Esophagus (tissue), 2 donors: ENCODE data around the gene MYH11. TPM values are rescaled to one million over a fixed set of nuclear protein-coding genes. Genes with fewer than 3 reads are reported as not detected.
A peak's percentile ranks its signal among the peaks of the same experiment; 100 is the strongest.

Source experiments
- H3K27ac ChIP-seq, 2 donors: one replicate each; pipeline ENCODE4 v1.5.1; 2013; ENCODE audit warnings: low read depth in 2 of 2, mild to moderate bottlenecking in 2 of 2, inconsistent platforms in 1 of 2, low read length in 1 of 2, moderate library complexity in 1 of 2
- H3K27me3 ChIP-seq, 2 donors: one replicate each; pipeline ENCODE4 v1.6.1; 2013; ENCODE audit warnings: low read length in 2 of 2, control low read depth in 1 of 2, mild to moderate bottlenecking in 1 of 2; ENCODE audit not compliant: insufficient read depth in 2 of 2, control insufficient read depth in 1 of 2
- H3K36me3 ChIP-seq, 2 donors: one replicate each; pipeline ENCODE4 v1.6.1; 2013; ENCODE audit warnings: low read length in 1 of 2; ENCODE audit not compliant: control insufficient read depth in 2 of 2, insufficient read depth in 2 of 2
- H3K4me1 ChIP-seq, 2 donors: one replicate each; pipeline ENCODE4 v1.6.1; 2013; ENCODE audit warnings: low read length in 1 of 2; ENCODE audit not compliant: control insufficient read depth in 2 of 2, insufficient read depth in 2 of 2
- H3K4me3 ChIP-seq, 2 donors: one replicate each; pipeline ENCODE4 v1.5.1; 2013; ENCODE audit warnings: low read length in 2 of 2, mild to moderate bottlenecking in 2 of 2, low read depth in 1 of 2, moderate library complexity in 1 of 2
- H3K9me3 ChIP-seq, 2 donors: one replicate each; pipeline ENCODE4 v1.6.1; 2013; ENCODE audit warnings: mild to moderate bottlenecking in 2 of 2, low read depth in 1 of 2, low read length in 1 of 2, moderate library complexity in 1 of 2; ENCODE audit not compliant: control insufficient read depth in 2 of 2, insufficient read depth in 1 of 2
- WGBS, 2 donors: extraction: QIAGEN DNeasy Blood & Tissue Kit; methylation state at CpG; one replicate each; pipeline ENCODE4 v1.1.7; 2013; 5-methylcytosine and 5-hydroxymethylcytosine counted together
- polyA plus RNA-seq, 2 donors: library from polyadenylated mRNA; stranded (reverse); fragments of 200-250 nt; gene quantifications; one replicate each; pipeline ENCODE4 v1.2.3, GENCODE V29; 2013
- donor health status: healthy with polysubstance abuse.
- donor health status: Bipolar disorder and iron deficiency.

Gene MYH11
- polyA plus RNA-seq, 2 donors, result 120 to 421 TPM

GRCh38 chr16:15726715-15727114 is 130.1 kb downstream of the MYH11 start:
- H3K27ac ChIP-seq, result peak overlapping the region in 1 of 2 donors; percentile 63
- peaks cover 4 to 25% of the 10 kb centered on the region in 2 donors for H3K36me3 ChIP-seq
- H3K4me1 ChIP-seq, result no peaks in the 10 kb centered on the region
- H3K4me3 ChIP-seq, result no peak overlapping the region
- no peaks in the 10 kb centered on the region for H3K27me3 ChIP-seq
- 70 to 87% methylated on average over 18 of the region's 18 CpGs for WGBS, 2 donors
- H3K9me3 ChIP-seq, result no peaks in the 10 kb centered on the region

- Histone ChIP-seq H3K27ac (no peak overlapping the region), H3K27me3 (no peaks in the 10 kb centered on the region), H3K9me3 (no peaks in the 10 kb centered on the region), H3K4me1 (no peaks in the 10 kb centered on the region), H3K36me3 (peaks cover 4 to 33% of the 10 kb centered on the region in 2 donors), H3K4me3 (no peak overlapping the region)
- WGBS, 2 donors, result 87 to 89% methylated on average over 5 of the region's 5 CpGs
Measured at GRCh38 chr16:15725641-15726240, 131.1 kb downstream of the MYH11 start.

GRCh38 chr16:15723808-15724207 is 133.0 kb downstream of the MYH11 start:
- Histone ChIP-seq H3K36me3 (peaks cover 4 to 40% of the 10 kb centered on the region in 2 donors), H3K4me3 (no peak overlapping the region), H3K9me3 (no peaks in the 10 kb centered on the region), H3K27ac (no peak overlapping the region), H3K27me3 (no peaks in the 10 kb centered on the region), H3K4me1 (no peaks in the 10 kb centered on the region)
- WGBS, 2 donors, result 89 to 91% methylated on average over 7 of the region's 7 CpGs

- Histone ChIP-seq H3K4me3 (no peak overlapping the region), H3K27me3 (no peaks in the 10 kb centered on the region), H3K36me3 (peaks cover 0 to 55% of the 10 kb centered on the region in 2 donors), H3K27ac (no peak overlapping the region), H3K4me1 (no peaks in the 10 kb centered on the region), H3K9me3 (no peaks in the 10 kb centered on the region)
- 89 to 93% methylated on average over 14 of the region's 14 CpGs for WGBS, 2 donors
Measured at GRCh38 chr16:15721018-15721417, 135.8 kb downstream of the MYH11 start.

GRCh38 chr16:15716694-15717447 is 140.0 kb downstream of the MYH11 start:
- no peaks in the 10 kb centered on the region for H3K4me1 ChIP-seq
- H3K9me3 ChIP-seq, result no peaks in the 10 kb centered on the region
- H3K4me3 ChIP-seq, result no peak overlapping the region
- no peak overlapping the region for H3K27ac ChIP-seq
- H3K36me3 ChIP-seq, result peaks cover 6 to 52% of the 10 kb centered on the region in 2 donors
- 90 to 91% methylated on average over 23 of the region's 23 CpGs for WGBS, 2 donors
- no peaks in the 10 kb centered on the region for H3K27me3 ChIP-seq

- WGBS, 2 donors, result 90 to 92% methylated on average over 5 of the region's 5 CpGs
- no peaks in the 10 kb centered on the region for H3K9me3 ChIP-seq
- H3K27ac ChIP-seq, result no peak overlapping the region
- no peaks in the 10 kb centered on the region for H3K27me3 ChIP-seq
- H3K4me1 ChIP-seq, result no peaks in the 10 kb centered on the region
- no peak overlapping the region for H3K4me3 ChIP-seq
- peaks cover 6 to 42% of the 10 kb centered on the region in 2 donors for H3K36me3 ChIP-seq
Measured at GRCh38 chr16:15715221-15715620, 141.6 kb downstream of the MYH11 start.

GRCh38 chr16:15714393-15715172 is 142.2 kb downstream of the MYH11 start:
- H3K9me3 ChIP-seq, result no peaks in the 10 kb centered on the region
- 91% methylated on average over 28 to 29 of the region's 29 CpGs for WGBS, 2 donors
- H3K4me3 ChIP-seq, result no peak overlapping the region
- H3K36me3 ChIP-seq, result peaks cover 6 to 35% of the 10 kb centered on the region in 2 donors
- H3K27me3 ChIP-seq, result no peaks in the 10 kb centered on the region
- H3K27ac ChIP-seq, result no peak overlapping the region
- no peaks in the 10 kb centered on the region for H3K4me1 ChIP-seq

GRCh38 chr16:15708997-15709396 is 147.8 kb downstream of the MYH11 start:
- Histone ChIP-seq H3K27ac (no peak overlapping the region), H3K27me3 (no peaks in the 10 kb centered on the region), H3K4me1 (no peaks in the 10 kb centered on the region), H3K9me3 (no peaks in the 10 kb centered on the region), H3K36me3 (peaks cover 6 to 15% of the 10 kb centered on the region in 2 donors), H3K4me3 (no peak overlapping the region)
- WGBS, 2 donors, result 75 to 86% methylated on average over 7 of the region's 7 CpGs

GRCh38 chr16:15708096-15708495 is 148.7 kb downstream of the MYH11 start:
- H3K36me3 ChIP-seq, result peaks cover 2 to 12% of the 10 kb centered on the region in 2 donors
- H3K9me3 ChIP-seq, result no peaks in the 10 kb centered on the region
- 76 to 83% methylated on average over 12 of the region's 12 CpGs for WGBS, 2 donors
- no peaks in the 10 kb centered on the region for H3K27me3 ChIP-seq
- H3K27ac ChIP-seq, result peak overlapping the region in 1 of 2 donors; percentile 45
- no peaks in the 10 kb centered on the region for H3K4me1 ChIP-seq
- H3K4me3 ChIP-seq, result no peak overlapping the region
